MM.1S (cell line): ENCODE results near the gene ARL8B.
A peak's percentile ranks its signal among the peaks of the same experiment; 100 is the strongest.

ENCODE experiments used
- DNase-seq: peaks from one replicate; pipeline ENCODE4 v3.0.0-alpha.2; 2015
- H2AFZ ChIP-seq: fragments of 300-600 bp; sonication (generic); 2 replicates; pipeline ENCODE4 v1.6.0; 2016; ENCODE audit warnings: antibody characterized with exemption, low read length
- H3F3A ChIP-seq: fragments of 300-600 bp; sonication (generic); 2 replicates; pipeline ENCODE4 v1.6.1; 2016; ENCODE audit warnings: mild to moderate bottlenecking, antibody characterized with exemption, low read length, moderate library complexity, mixed read lengths; ENCODE audit not compliant: insufficient read depth
- H3K27ac ChIP-seq: fragments of 300-600 bp; sonication (generic); 2 replicates; pipeline ENCODE4 v1.5.1; 2016; ENCODE audit warnings: mild to moderate bottlenecking, low read length
- H3K27me3 ChIP-seq: fragments of 300-600 bp; sonication (generic); replicated peaks from 2 replicates; pipeline ENCODE4 v1.6.0; 2016; ENCODE audit warnings: low read length; ENCODE audit not compliant: insufficient read depth
- H3K36me3 ChIP-seq: fragments of 300-600 bp; sonication (generic); replicated peaks from 2 replicates; pipeline ENCODE4 v1.6.1; 2016; ENCODE audit warnings: mild to moderate bottlenecking, low read length, mixed read lengths; ENCODE audit not compliant: insufficient read depth
- H3K4me1 ChIP-seq: fragments of 300-600 bp; sonication (generic); 2 replicates; pipeline ENCODE4 v1.6.1; 2016; ENCODE audit warnings: low read length, mixed read lengths
- H3K4me2 ChIP-seq: fragments of 300-600 bp; sonication (generic); 2 replicates; pipeline ENCODE4 v1.6.0; 2016; ENCODE audit warnings: low read depth, low read length
- H3K4me3 ChIP-seq: fragments of 300-600 bp; sonication (generic); 2 replicates; pipeline ENCODE4 v1.5.1; 2016; ENCODE audit warnings: low read length, mixed read lengths
- H3K79me2 ChIP-seq: fragments of 300-600 bp; sonication (generic); 2 replicates; pipeline ENCODE4 v1.6.1; 2016; ENCODE audit warnings: mixed run types, low read length, mixed read lengths
- H3K9ac ChIP-seq: fragments of 300-600 bp; sonication (generic); 2 replicates; pipeline ENCODE4 v1.6.1; 2016; ENCODE audit warnings: low read length, mixed read lengths
- H3K9me2 ChIP-seq: fragments of 300-600 bp; sonication (generic); replicated peaks from 2 replicates; pipeline ENCODE4 v1.6.1; 2016; ENCODE audit warnings: mild to moderate bottlenecking, low read length, mixed read lengths; ENCODE audit not compliant: insufficient read depth
- H3K9me3 ChIP-seq: fragments of 300-600 bp; sonication (generic); replicated peaks from 2 replicates; pipeline ENCODE4 v1.6.1; 2016; ENCODE audit warnings: mild to moderate bottlenecking, low read length, mixed read lengths; ENCODE audit not compliant: insufficient read depth
- H4K20me1 ChIP-seq: fragments of 300-600 bp; sonication (generic); 2 replicates; pipeline ENCODE4 v1.6.1; 2016; ENCODE audit warnings: mild to moderate bottlenecking, low read length, moderate library complexity, mixed read lengths; ENCODE audit not compliant: insufficient read depth
- CTCF ChIP-seq: fragments of 300-600 bp; sonication (generic); IDR thresholded peaks from 2 replicates; pipeline ENCODE4 v1.5.1; 2016; ENCODE audit warnings: antibody characterized with exemption, low read length, mixed read lengths
- EZH2 ChIP-seq: fragments of 300-600 bp; sonication (generic); optimal IDR thresholded peaks from 2 replicates; pipeline ENCODE3; 2017; ENCODE audit warnings: low read depth, mild to moderate bottlenecking, antibody characterized with exemption, low read length, mixed read lengths
- EZH2phosphoT487 ChIP-seq: fragments of 300-600 bp; sonication (generic); IDR thresholded peaks from 2 replicates; pipeline ENCODE4 v1.6.1; 2018; ENCODE audit warnings: antibody characterized with exemption, low read length

ARL8B gene

GRCh38 chr3:5187920-5188418, 65.9 kb downstream of the ARL8B start:
- no peak for TF ChIP-seq EZH2
- TF ChIP-seq EZH2phosphoT487, result no peak
- Histone ChIP-seq H3K4me3 (peak overlapping the region; percentile 95), H3K36me3 (0 out of 2 replicates have a peak, but pooled peaks cover 3% of the 10 kb centered on the region), H2AFZ (no peak overlapping the region), H3K4me2 (peak overlapping the region; percentile 87; the same call in 1 of the 2 replicates), H4K20me1 (no peaks in the 10 kb centered on the region), H3K9me3 (no peaks in the 10 kb centered on the region), H3K79me2 (peaks cover 91% of the 10 kb centered on the region), H3K27me3 (no peaks in the 10 kb centered on the region), H3K27ac (peak overlapping the region; percentile 98), H3K9me2 (no peaks in the 10 kb centered on the region), H3F3A (peaks cover 77% of the 10 kb centered on the region), H3K9ac (peak overlapping the region; percentile 100), H3K4me1 (peaks cover 46% of the 10 kb centered on the region)
- DNase-seq, result peak; percentile 25

GRCh38 chr3:5188419-5189221, 66.5 kb downstream of the ARL8B start:
- peak overlapping the region; percentile 98 for H3K27ac ChIP-seq
- peak overlapping the region; percentile 95 for H3K4me3 ChIP-seq
- H3K9ac ChIP-seq, result peak overlapping the region; percentile 100
- peak overlapping the region; percentile 87 for H3K4me2 ChIP-seq
- H4K20me1 ChIP-seq, result no peaks in the 10 kb centered on the region
- H3K27me3 ChIP-seq, result no peaks in the 10 kb centered on the region
- H3K79me2 ChIP-seq, result peaks cover 91% of the 10 kb centered on the region
- no peaks in the 10 kb centered on the region for H3K9me2 ChIP-seq
- no peaks in the 10 kb centered on the region for H3K9me3 ChIP-seq
- 0 out of 2 replicates have a peak, but pooled peaks cover 5% of the 10 kb centered on the region for H3K36me3 ChIP-seq
- TF ChIP-seq EZH2phosphoT487 (no peak), CTCF (no peak; the same call in 1 of the 2 replicates), EZH2 (no peak)
- H3F3A ChIP-seq, result peaks cover 80% of the 10 kb centered on the region
- DNase-seq, result peak; percentile 56
- H2AFZ ChIP-seq, result no peak overlapping the region
- peaks cover 43% of the 10 kb centered on the region for H3K4me1 ChIP-seq

GRCh38 chr3:5190147-5190791, 68.2 kb downstream of the ARL8B start:
- DNase-seq, result no peak
- Histone ChIP-seq H3K9me3 (no peaks in the 10 kb centered on the region), H3K36me3 (peaks cover 8% of the 10 kb centered on the region; the same call in 1 of the 2 replicates), H4K20me1 (no peaks in the 10 kb centered on the region), H3K4me2 (peak overlapping the region; percentile 87), H3K4me3 (peak overlapping the region; percentile 95), H3K27ac (peak overlapping the region; percentile 98), H3F3A (peaks cover 83% of the 10 kb centered on the region), H3K9ac (peak overlapping the region; percentile 100), H3K4me1 (peaks cover 43% of the 10 kb centered on the region), H2AFZ (no peak overlapping the region), H3K79me2 (peaks cover 95% of the 10 kb centered on the region), H3K9me2 (no peaks in the 10 kb centered on the region), H3K27me3 (no peaks in the 10 kb centered on the region)
- TF ChIP-seq EZH2phosphoT487 (no peak), EZH2 (no peak), CTCF (no peak)
